Glomerular visceral epithelial cell (primary cell): ENCODE results near the gene PSMA7.

ENCODE experiments used
- DNase-seq: peaks from one replicate; pipeline ENCODE4 v3.0.0-alpha.2; 2016; ENCODE audit errors: extremely low spot score

PSMA7 gene

GRCh38 chr20:62136283-62137091, 6.7 kb downstream of the PSMA7 start:
- peak; percentile 72 for DNase-seq

DNA sequence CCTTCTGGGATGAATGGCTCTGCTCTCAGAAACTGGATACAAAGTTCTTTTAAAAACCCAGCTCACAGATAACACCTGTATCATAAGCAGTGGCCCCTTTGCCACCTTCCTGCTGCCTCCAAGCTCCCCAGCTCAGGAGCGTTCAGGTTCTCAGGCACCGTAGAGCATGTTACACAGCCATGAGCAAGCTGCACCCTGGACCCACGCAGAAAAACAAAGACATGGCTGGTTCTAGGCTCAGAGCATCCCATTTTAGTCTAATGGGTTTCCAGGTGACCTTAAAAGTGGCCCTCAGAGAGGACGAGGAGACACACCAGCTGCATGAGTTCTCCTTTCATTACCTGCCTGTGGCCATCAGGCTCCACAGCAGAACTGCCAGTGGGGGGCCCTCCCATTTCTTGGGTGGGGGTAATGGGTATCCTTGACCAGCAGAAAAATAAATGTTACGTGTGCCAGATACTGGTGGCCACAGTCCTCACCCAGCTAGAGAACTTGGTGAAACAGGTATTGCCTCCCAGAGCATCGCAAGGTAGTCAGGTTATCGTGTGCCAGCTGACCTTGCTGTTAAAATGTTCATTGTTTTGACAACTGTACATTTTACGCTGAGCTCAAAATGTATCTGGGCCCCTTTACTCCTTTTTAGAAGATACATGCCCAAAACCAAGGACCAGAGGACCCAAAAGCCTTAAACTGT, 7.5 kb downstream of the PSMA7 start:
- DNase-seq: no peak

DNA sequence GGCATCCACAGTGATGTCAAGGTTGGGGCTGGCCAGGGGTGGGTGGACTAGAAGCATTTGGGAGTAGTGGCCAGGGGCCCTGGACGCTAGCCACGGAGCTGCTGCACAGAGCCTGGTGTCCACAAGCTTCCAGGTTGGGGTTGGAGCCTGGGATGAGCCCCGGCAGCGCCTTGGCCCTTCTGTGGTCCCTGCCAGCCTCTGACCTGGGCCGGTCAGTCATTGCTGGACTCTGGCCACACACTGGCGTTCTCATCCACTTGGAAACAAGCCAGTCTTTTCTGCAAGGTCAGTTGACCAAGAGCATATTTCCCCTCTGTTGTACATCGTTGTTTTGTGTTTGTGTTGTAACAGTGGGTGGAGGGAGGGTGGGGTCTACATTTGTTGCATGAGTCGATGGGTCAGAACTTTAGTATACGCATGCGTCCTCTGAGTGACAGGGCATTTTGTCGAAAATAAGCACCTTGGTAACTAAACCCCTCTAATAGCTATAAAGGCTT, 8.4 kb downstream of the PSMA7 start:
- peak; percentile 40 for DNase-seq

- no peak for DNase-seq
Measured at GRCh38 chr20:62133864-62134263, 9.3 kb downstream of the PSMA7 start.

GRCh38 chr20:62133051-62133845, 9.9 kb downstream of the PSMA7 start:
- DNase-seq: no peak

GRCh38 chr20:62132421-62132820, 10.8 kb downstream of the PSMA7 start:
- DNase-seq: no peak

DNA sequence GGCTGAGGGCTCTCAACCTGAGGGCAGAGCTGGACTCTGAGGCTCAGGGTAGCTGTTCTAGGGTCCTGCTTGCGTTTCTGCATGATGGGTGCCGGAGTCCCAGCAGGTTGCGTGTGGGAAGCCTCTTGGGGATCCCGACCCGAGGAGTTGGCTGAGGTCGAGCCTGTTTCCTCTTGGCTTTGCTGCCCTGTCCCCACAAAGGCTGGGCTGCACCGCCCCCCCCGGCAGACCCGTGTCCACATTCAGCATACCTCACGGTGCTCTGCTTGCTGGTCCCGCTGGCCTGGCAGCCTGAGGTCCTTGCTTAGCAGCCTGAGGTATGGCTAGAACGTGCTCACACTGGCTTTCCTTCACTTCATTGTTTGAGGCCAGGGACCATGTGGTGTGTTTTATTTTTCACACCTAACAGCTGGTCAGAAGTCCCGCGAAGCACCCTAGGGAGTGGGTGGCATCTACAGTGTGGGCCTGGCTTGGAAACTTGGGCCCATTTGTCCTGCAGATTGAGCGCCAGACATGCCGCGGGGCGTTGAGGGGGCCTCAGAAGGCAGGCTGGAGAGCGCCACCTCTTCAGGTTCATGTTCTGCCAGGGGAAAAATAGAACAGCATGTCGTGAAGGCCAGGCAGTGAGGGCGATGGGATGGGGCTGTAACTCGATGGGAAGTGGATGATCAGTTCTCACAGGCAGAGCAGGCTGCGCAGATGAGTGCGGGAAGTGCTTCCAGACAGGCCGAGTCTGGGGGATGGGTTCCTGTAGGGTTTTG, 11.5 kb downstream of the PSMA7 start:
- no peak for DNase-seq

GRCh38 chr20:62129731-62130531, 13.3 kb downstream of the PSMA7 start:
- DNase-seq: no peak

DNA sequence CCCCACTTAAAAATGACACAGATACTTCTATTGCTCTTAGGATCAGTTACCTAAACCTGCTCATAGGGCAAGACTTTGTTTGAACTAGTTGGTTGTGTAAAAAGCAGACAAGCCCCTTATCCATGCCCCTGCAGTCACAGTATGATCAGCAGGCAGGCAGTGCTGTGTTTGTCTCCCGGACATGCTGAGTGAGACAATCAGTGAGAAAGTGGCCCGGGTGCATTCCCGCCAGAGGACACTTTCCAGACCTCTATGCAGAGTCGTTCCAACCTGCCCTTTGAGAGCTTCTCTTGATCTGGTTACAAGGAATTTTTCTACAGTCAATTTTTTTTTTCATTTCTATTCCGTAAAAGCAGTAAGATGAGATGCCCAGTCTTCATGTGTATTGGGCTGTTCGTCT, 14.7 kb downstream of the PSMA7 start:
- no peak for DNase-seq

GRCh38 chr20:62127799-62128198, 15.4 kb downstream of the PSMA7 start:
- no peak for DNase-seq

DNA sequence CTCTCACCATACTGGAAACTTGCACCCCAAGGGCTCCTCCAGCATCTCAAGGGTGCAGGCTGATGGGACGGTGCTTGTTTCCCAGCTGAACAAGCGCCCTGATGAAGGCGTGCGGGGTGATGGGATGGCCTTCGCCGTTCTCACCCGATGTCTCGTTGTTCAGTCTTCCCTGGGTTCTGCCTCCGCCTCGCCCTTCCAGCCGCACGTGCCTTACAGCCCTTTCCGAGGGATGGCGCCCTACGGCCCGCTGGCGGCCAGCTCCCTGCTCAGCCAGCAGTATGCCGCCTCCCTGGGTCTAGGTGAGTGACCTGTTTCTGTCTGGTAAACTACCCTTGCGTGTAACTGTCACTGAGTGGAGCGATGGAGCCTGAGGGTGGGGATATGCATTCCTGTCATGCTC, 17.1 kb downstream of the PSMA7 start:
- no peak for DNase-seq

DNA sequence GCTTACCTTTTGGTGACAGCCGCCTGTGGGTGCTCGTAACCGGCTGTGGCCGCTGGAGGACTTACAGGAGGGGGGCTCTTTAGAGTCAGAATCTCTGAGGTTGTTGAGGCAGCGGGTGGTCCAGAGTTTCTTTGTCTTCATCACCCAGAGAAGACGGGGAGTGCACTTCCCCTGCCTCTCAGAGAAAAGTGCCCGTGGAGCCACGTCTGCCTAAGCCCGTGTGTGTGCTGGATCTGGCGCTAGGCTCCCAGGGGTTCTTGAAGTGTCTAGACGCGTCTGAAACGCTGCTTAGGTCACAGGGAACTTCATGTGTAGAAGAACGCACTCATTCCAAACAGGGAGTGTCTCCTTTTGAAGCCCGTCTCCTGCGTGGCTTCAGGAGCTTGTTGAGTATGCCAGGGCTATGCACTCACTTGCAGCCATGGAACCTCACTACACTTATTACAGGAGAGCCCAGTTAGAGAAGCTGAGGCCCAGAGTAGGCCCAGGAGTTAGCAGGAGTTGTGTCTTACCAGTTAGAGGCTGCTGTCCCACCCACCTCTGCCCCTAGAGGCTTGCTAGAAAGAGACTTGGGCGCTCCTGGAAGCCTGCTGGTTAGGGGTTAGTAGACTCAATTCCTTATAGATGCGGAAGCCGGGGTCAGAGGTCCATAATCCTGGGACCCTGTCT, 19.6 kb downstream of the PSMA7 start:
- peak; percentile 33 for DNase-seq

DNA sequence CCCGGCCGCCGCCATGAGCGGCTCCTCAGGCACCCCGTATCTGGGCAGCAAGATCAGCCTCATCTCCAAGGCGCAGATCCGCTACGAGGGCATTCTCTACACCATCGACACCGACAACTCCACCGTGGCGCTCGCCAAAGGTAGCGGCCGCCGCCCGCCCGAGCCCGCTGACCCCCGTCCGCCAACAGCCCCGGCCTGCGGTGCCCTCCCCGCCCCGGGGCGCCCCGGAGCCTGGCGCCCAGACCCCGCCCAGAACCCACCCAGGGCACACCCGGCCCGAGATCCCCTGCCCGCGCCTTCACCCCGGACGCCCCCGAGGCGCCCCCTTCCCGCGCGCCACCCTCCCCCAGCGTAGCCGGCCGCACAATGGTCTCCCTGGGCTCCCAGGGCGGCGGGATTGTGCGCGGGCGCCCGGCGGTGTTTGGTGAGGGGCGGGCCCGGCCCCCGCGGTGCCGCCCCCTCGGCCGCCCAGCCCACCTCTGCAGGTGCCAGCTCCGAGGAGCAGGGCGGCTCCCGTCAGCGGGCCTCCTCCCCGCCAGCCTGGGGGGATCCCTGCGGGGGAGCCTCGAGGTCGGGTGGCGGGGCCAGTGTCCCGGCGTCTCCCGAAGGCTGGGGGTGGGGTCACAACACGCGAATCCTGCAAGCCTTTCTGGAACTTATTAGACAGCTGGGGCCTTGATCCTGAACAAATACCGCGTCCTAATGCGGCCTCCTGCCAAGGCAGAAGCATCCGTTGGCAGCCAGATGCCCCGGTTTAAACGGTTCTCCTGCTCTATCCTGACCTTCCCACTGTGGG, 20.3 kb downstream of the PSMA7 start:
- peak; percentile 63 for DNase-seq

- DNase-seq: peak; percentile 99
Measured at GRCh38 chr20:62121776-62122653, 21.2 kb downstream of the PSMA7 start, which contains the start of gene LSM14B. LSM14B (plus strand) TSS chr20:62122475; CDS start chr20:62122667, 192 bp downstream.

DNA sequence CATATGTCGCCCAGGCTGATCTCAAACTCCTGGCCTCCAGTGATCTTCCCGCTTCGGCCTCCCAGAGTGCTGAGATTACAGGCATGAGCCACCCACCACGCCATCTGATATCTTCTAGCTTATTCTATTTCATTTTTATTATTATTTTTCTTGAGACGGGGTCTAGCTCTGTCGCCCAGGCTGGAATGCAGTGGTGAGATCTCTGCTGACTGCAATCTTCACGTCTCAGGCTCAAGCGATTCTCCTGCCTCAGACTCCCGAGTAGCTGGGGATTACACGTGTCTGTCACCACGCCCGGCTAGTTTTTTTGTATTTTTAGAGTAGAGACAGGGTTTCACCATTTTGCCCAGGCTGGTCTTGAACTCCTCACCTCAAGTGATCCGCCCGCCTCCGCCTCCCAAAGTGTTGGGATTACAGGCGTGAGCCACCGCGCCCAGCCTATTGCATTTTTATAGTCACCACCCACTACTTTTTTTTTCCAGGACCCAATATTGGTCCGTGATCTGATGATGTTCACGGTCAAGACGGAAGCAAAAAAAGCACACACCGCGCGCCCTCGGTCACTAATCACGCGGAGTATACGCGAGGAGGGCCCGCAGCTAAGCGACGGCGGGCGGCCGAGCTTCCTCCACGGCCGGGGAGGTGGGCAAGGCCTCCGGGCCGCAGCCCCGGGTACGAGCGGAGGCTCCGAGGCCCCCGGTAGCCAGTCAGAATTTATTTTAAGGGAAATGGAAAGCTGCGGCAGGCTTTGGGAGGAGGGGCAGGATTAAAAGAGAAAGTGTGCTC, 22.0 kb downstream of the PSMA7 start:
- no peak for DNase-seq

GRCh38 chr20:62120365-62120762, 22.8 kb downstream of the PSMA7 start:
- DNase-seq: no peak

DNA sequence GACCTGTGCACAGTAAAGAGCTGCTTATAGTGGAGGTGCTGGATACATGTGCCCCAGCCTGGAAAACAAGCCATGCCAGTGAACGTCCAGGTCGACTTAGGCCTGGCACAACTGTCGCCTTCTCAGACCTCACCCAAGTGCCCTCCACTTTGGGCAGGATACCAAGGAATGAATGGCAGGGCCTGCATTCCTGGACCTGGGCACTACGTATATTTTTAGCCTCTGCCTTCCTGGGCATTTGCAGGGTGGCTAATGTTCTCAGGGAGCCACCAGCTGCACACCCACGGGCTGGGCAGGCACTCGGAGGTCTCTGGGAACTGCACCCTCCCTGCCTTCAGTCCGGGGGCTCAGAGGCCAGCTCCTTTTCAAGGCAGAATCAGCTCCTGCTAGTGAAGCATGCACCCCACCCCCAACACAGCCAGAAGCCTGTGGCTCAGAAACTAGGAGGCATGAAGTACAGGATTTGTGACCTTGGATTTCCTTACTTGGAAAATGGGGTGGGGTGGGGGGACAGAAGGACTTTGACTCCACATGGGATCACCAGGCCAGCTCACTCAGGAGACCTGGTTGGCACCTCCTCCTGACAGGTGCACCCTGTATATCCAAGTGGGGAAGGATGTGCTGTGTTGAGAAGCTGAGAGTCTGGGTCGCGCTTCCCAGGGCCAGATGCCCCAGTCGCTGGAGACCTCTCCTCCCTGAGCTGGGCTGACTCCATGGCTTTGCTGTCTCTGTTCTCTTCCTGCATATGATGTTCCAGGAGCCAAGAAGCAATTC, 23.4 kb downstream of the PSMA7 start:
- no peak for DNase-seq
